Mammary epithelial cell (primary cell): Measurements from ENCODE around the gene INAVA.

Experiments used
- EZH2 ChIP-seq: IDR thresholded peaks from 2 replicates; pipeline ENCODE4 v1.6.1; 2012; ENCODE audit warnings: low read length, inconsistent platforms, borderline replicate concordance
- TF ChIP-seq, protein P1 (sequence below), 2 donors: IDR thresholded peaks in 1 of 2; conservative IDR thresholded peaks in 1 of 2; 2 replicates each; pipeline ENCODE4 v1.5.1; 2011 to 2012; ENCODE audit warnings: inconsistent platforms in 2 of 2, low read length in 2 of 2, mild to moderate bottlenecking in 2 of 2, control low read depth in 1 of 2, low read depth in 1 of 2; ENCODE audit not compliant: insufficient read depth in 1 of 2; ENCODE audit errors: extremely low read depth in 1 of 2

DNA sequence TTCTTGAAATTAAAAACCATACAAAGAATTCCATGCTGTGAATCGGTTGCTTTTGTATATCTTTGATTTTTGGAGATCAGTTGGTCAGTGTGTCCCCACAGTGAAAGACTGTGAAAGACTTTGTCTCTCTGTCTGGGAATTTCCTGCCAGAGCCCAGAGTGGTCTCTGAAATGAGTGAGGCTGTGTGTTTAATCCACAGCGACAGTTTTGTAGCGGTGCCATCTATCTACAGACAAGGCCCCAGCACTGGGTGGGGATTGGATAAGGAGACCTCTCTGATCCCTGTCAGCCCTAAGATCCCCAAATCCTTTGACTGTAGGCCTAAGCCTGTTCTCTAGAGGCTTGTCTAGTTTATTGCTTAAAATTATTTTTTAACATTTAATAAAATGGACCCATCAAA lies 11.6 kb upstream of the INAVA start:
- TF ChIP-seq, protein P1, sequence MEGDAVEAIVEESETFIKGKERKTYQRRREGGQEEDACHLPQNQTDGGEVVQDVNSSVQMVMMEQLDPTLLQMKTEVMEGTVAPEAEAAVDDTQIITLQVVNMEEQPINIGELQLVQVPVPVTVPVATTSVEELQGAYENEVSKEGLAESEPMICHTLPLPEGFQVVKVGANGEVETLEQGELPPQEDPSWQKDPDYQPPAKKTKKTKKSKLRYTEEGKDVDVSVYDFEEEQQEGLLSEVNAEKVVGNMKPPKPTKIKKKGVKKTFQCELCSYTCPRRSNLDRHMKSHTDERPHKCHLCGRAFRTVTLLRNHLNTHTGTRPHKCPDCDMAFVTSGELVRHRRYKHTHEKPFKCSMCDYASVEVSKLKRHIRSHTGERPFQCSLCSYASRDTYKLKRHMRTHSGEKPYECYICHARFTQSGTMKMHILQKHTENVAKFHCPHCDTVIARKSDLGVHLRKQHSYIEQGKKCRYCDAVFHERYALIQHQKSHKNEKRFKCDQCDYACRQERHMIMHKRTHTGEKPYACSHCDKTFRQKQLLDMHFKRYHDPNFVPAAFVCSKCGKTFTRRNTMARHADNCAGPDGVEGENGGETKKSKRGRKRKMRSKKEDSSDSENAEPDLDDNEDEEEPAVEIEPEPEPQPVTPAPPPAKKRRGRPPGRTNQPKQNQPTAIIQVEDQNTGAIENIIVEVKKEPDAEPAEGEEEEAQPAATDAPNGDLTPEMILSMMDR (conservative IDR thresholded peaks at IDR 0.05 in 1 of 2, IDR thresholded peaks at IDR 0.05 in 1 of 2; ENCODE audit: extremely low read depth in 1 of 2, insufficient read depth in 1 of 2, low read depth in 1 of 2, low read length in 2 of 2), result no peak
- TF ChIP-seq EZH2, result no peak
